Activated CD4-positive, alpha-beta T cell treated with anti-CD3 and anti-CD28 coated beads for 48 hours (primary cell): ENCODE measurements around the gene PCOLCE2.
"Not testable (repeated sequence)": the region's sequence is repeated elsewhere in the genome, so short reads cannot be mapped to it uniquely, and the experiment has no call there.

Source experiments
- DNase-seq: peaks from one replicate; pipeline ENCODE4 v3.0.0-alpha.2; 2020

The PCOLCE2 gene

GRCh38 chr3:142898346-142899213 lies 9.7 kb upstream of the PCOLCE2 start:
- DNase-seq, result no peak

GRCh38 chr3:142897807-142898206 lies 8.9 kb upstream of the PCOLCE2 start:
- DNase-seq, result no peak

- DNase-seq, result no peak
These were observed 8.1 kb upstream of the PCOLCE2 start for GRCh38 chr3:142896996-142897395.

- no peak for DNase-seq
These were observed 7.4 kb upstream of the PCOLCE2 start for GRCh38 chr3:142896201-142896755.

- DNase-seq, result no peak
These were observed 5.6 kb upstream of the PCOLCE2 start for GRCh38 chr3:142894493-142894892.

- no peak for DNase-seq
These were observed 3.8 kb upstream of the PCOLCE2 start for GRCh38 chr3:142892714-142893113.

GRCh38 chr3:142890592-142890991 lies 1.7 kb upstream of the PCOLCE2 start:
- DNase-seq, result no peak

GRCh38 chr3:142889212-142890014 lies 530 bp upstream of the PCOLCE2 start:
- DNase-seq, result no peak

- peak; percentile 17 for DNase-seq
These were observed 793 bp downstream of the PCOLCE2 start for GRCh38 chr3:142888099-142888480.

- no peak for DNase-seq
These were observed 1.9 kb downstream of the PCOLCE2 start for GRCh38 chr3:142886940-142887339.

- DNase-seq, result no peak
These were observed 2.9 kb downstream of the PCOLCE2 start for GRCh38 chr3:142886021-142886420.

GRCh38 chr3:142884531-142884930 lies 4.4 kb downstream of the PCOLCE2 start:
- DNase-seq, result no peak

GRCh38 chr3:142883534-142883933 lies 5.3 kb downstream of the PCOLCE2 start:
- DNase-seq, result not testable (repeated sequence)

GRCh38 chr3:142881445-142882224 lies 7.2 kb downstream of the PCOLCE2 start:
- no peak for DNase-seq

- DNase-seq, result no peak
These were observed 10.1 kb downstream of the PCOLCE2 start for GRCh38 chr3:142878649-142879300.

- DNase-seq, result no peak
These were observed 12.5 kb downstream of the PCOLCE2 start for GRCh38 chr3:142876417-142876816.

GRCh38 chr3:142875583-142876207 lies 13.2 kb downstream of the PCOLCE2 start:
- DNase-seq, result no peak

- no peak for DNase-seq
These were observed 13.8 kb downstream of the PCOLCE2 start for GRCh38 chr3:142875099-142875498.

GRCh38 chr3:142868382-142868781 lies 20.5 kb downstream of the PCOLCE2 start:
- DNase-seq, result not testable (repeated sequence)

- no peak for DNase-seq
These were observed 21.8 kb downstream of the PCOLCE2 start for GRCh38 chr3:142866841-142867631.
